Effector CD4-positive, alpha-beta T cell (primary cell): ENCODE results near the gene GSE1.

Experiments
- DNase-seq: peaks from one replicate; pipeline ENCODE4 v3.0.0-alpha.2; 2020

The GSE1 gene

GRCh38 chr16:85574672-85575475 lies 38.2 kb upstream of the GSE1 start:
- DNase-seq = no peak

GRCh38 chr16:85575920-85576319 lies 37.2 kb upstream of the GSE1 start:
- DNase-seq = no peak

- DNase-seq = no peak
These were observed 36.2 kb upstream of the GSE1 start for GRCh38 chr16:85576944-85577343.

- DNase-seq = no peak
These were observed 35.1 kb upstream of the GSE1 start for GRCh38 chr16:85577899-85578598.

GRCh38 chr16:85578599-85578948 lies 34.5 kb upstream of the GSE1 start:
- DNase-seq = no peak

- DNase-seq = no peak
These were observed 33.9 kb upstream of the GSE1 start for GRCh38 chr16:85579191-85579590.

- DNase-seq = no peak
These were observed 33.1 kb upstream of the GSE1 start for GRCh38 chr16:85579923-85580580.

GRCh38 chr16:85580684-85581083 lies 32.4 kb upstream of the GSE1 start:
- DNase-seq = no peak

- DNase-seq = no peak
These were observed 30.7 kb upstream of the GSE1 start for GRCh38 chr16:85582229-85582991.

- no peak for DNase-seq
These were observed 29.5 kb upstream of the GSE1 start for GRCh38 chr16:85583491-85584181.

GRCh38 chr16:85584267-85584666 lies 28.9 kb upstream of the GSE1 start:
- no peak for DNase-seq

- DNase-seq = no peak
These were observed 28.3 kb upstream of the GSE1 start for GRCh38 chr16:85584819-85585282.

- DNase-seq = no peak
These were observed 27.4 kb upstream of the GSE1 start for GRCh38 chr16:85585711-85586110.

GRCh38 chr16:85586380-85587104 lies 26.6 kb upstream of the GSE1 start:
- no peak for DNase-seq

GRCh38 chr16:85587762-85588556 lies 25.2 kb upstream of the GSE1 start:
- DNase-seq = no peak

GRCh38 chr16:85588562-85589503 lies 24.3 kb upstream of the GSE1 start:
- no peak for DNase-seq

GRCh38 chr16:85589688-85590505 lies 23.2 kb upstream of the GSE1 start:
- no peak for DNase-seq

- DNase-seq = no peak
These were observed 22.7 kb upstream of the GSE1 start for GRCh38 chr16:85590506-85590832.

GRCh38 chr16:85591381-85591780 lies 21.7 kb upstream of the GSE1 start:
- no peak for DNase-seq
